Prostate gland (tissue), 2 donors: ENCODE data around the gene MARCHF3. TPM values are rescaled to one million over a fixed set of nuclear protein-coding genes. Genes with fewer than 3 reads are reported as not detected.

Experiments used
- DNase-seq: peaks from one replicate; pipeline ENCODE4 v3.0.0-alpha.2; 2019; ENCODE audit warnings: low spot score
- H3K27ac ChIP-seq, 2 donors: fragments of 200-600 bp; sonication (generic); 2 replicates each; pipeline ENCODE4 v1.5.1; 2017 to 2019
- H3K27me3 ChIP-seq: fragments of 200-600 bp; sonication (generic); replicated peaks from 2 replicates; pipeline ENCODE4 v1.5.1; 2019; ENCODE audit not compliant: insufficient read depth
- H3K36me3 ChIP-seq, 2 donors: fragments of 200-600 bp; sonication (generic); 1 replicate in 1 of 2; 2 replicates in 1 of 2; pipeline versions ENCODE4 v1.5.1 to v1.8.1; 2017 to 2019
- H3K4me1 ChIP-seq: fragments of 200-600 bp; sonication (generic); replicated peaks from 2 replicates; pipeline ENCODE4 v1.5.1; 2019
- H3K4me3 ChIP-seq, 2 donors: fragments of 200-600 bp; sonication (generic); 2 replicates each; pipeline ENCODE4 v1.5.1; 2017 to 2019
- H3K9me3 ChIP-seq: fragments of 200-600 bp; sonication (generic); 2 replicates; pipeline ENCODE4 v1.5.1; 2017
- CTCF ChIP-seq, 4 experiments: fragments of 200-600 bp in 2 of 4; fragments of 450-650 bp in 2 of 4; sonication (generic) in 2 of 4; IDR thresholded peaks; 1 replicate in 3 of 4; 2 replicates in 1 of 4; pipeline ENCODE4 v1.5.1; 2016 to 2019; ENCODE audit warnings: antibody characterized with exemption in 4 of 4, mild to moderate bottlenecking in 2 of 4, moderate library complexity in 2 of 4
- POLR2A ChIP-seq: fragments of 450-650 bp; IDR thresholded peaks from one replicate; pipeline ENCODE4 v1.6.1; 2016; ENCODE audit warnings: antibody characterized with exemption, mild to moderate bottlenecking
- POLR2AphosphoS5 ChIP-seq: sonication (generic); formaldehyde crosslinking; IDR thresholded peaks from one replicate; pipeline ENCODE4 v1.6.1; 2017; ENCODE audit warnings: antibody characterized with exemption
- WGBS: methylation state at CpG from one replicate; pipeline ENCODE4 v1.1.5; 2018; 5-methylcytosine and 5-hydroxymethylcytosine counted together
- intact Hi-C: fragments of 100-400 bp; cut with DNase I; formaldehyde crosslinking; loops from one replicate; pipeline ENCODE4 v1.14.2; 2022
- total RNA-seq, 2 donors: library from RNA; depleted of rRNA; stranded (reverse); fragments of >200 nt; gene quantifications; one replicate each; pipeline ENCODE4 v1.1.0, GENCODE V29; 2016

MARCHF3 gene
- total RNA-seq, 2 donors from 2014 or later = 1.2 to 21.1 TPM

- no peak overlapping the region for H3K4me3 ChIP-seq
- no peaks in the 10 kb centered on the region for H3K27me3 ChIP-seq
- no peaks in the 10 kb centered on the region for H3K4me1 ChIP-seq
- no peaks in the 10 kb centered on the region for H3K36me3 ChIP-seq
- H3K27ac ChIP-seq = no peak overlapping the region
- H3K9me3 ChIP-seq = no peaks in the 10 kb centered on the region
- 93% methylated on average over 2 of the region's 2 CpGs for WGBS
- DNase-seq = no peak
- no peak for TF ChIP-seq POLR2AphosphoS5
- no peak for TF ChIP-seq POLR2A
- no peak for TF ChIP-seq CTCF (IDR thresholded peaks at IDR 0.05)
- intact Hi-C loops = no loop called here
Measured at GRCh38 chr5:126969548-126969947, 60.8 kb downstream of the MARCHF3 start.

GRCh38 chr5:126967808-126968466 is 62.4 kb downstream of the MARCHF3 start:
- 96% methylated on average over 2 of the region's 2 CpGs for WGBS
- intact Hi-C loops = no loop called here
- H3K9me3 ChIP-seq = no peaks in the 10 kb centered on the region
- H3K27ac ChIP-seq = no peak overlapping the region
- no peak for TF ChIP-seq POLR2AphosphoS5
- no peaks in the 10 kb centered on the region for H3K4me1 ChIP-seq
- no peak for DNase-seq
- no peak overlapping the region for H3K4me3 ChIP-seq
- no peaks in the 10 kb centered on the region for H3K36me3 ChIP-seq
- no peaks in the 10 kb centered on the region for H3K27me3 ChIP-seq

- no peak overlapping the region for H3K27ac ChIP-seq
- no peaks in the 10 kb centered on the region for H3K36me3 ChIP-seq
- no peak overlapping the region for H3K4me3 ChIP-seq
- DNase-seq = no peak
- no peak for TF ChIP-seq POLR2AphosphoS5
- no peak for TF ChIP-seq CTCF (IDR thresholded peaks at IDR 0.05)
- TF ChIP-seq POLR2A = no peak
- no peaks in the 10 kb centered on the region for H3K4me1 ChIP-seq
- H3K9me3 ChIP-seq = no peaks in the 10 kb centered on the region
- H3K27me3 ChIP-seq = no peaks in the 10 kb centered on the region
- intact Hi-C loops = no loop called here
Measured at GRCh38 chr5:126965487-126965886, 64.9 kb downstream of the MARCHF3 start.

GRCh38 chr5:126965061-126965475 is 65.3 kb downstream of the MARCHF3 start:
- Histone ChIP-seq H3K9me3 (no peaks in the 10 kb centered on the region), H3K27me3 (no peaks in the 10 kb centered on the region), H3K4me1 (no peaks in the 10 kb centered on the region), H3K36me3 (no peaks in the 10 kb centered on the region), H3K27ac (no peak overlapping the region), H3K4me3 (no peak overlapping the region)
- WGBS = 62% methylated on average over 2 of the region's 2 CpGs
- no peak for DNase-seq
- TF ChIP-seq POLR2AphosphoS5 (no peak), CTCF (IDR thresholded peaks at IDR 0.05) (no peak), POLR2A (no peak)
- intact Hi-C loops = no loop called here

- Histone ChIP-seq H3K9me3 (no peaks in the 10 kb centered on the region), H3K27me3 (no peaks in the 10 kb centered on the region), H3K27ac (no peak overlapping the region), H3K36me3 (no peaks in the 10 kb centered on the region), H3K4me3 (no peak overlapping the region), H3K4me1 (no peaks in the 10 kb centered on the region)
- WGBS = 88% methylated on average over 2 of the region's 2 CpGs
- no peak for DNase-seq
- no peak for TF ChIP-seq CTCF (IDR thresholded peaks at IDR 0.05)
- TF ChIP-seq POLR2AphosphoS5 = no peak
- no peak for TF ChIP-seq POLR2A
- intact Hi-C loops = no loop called here
Measured at GRCh38 chr5:126963822-126964375, 66.5 kb downstream of the MARCHF3 start.
